ENCODE results near the gene ADI1. TPM values are rescaled to one million over a fixed set of nuclear protein-coding genes. Genes with fewer than 3 reads are reported as not detected.
A peak's percentile ranks its signal among the peaks of the same experiment; 100 is the strongest.
"Not testable (repeated sequence)": the region's sequence is repeated elsewhere in the genome, so short reads cannot be mapped to it uniquely, and the experiment has no call there.

The ADI1 gene
- total RNA-seq, 1 donor from 2014 or later, result 50.9 TPM

- DNase-seq, result peak; percentile 55
Measured at GRCh38 chr2:3492951-3493614, 26.2 kb downstream of the ADI1 start.

GRCh38 chr2:3492475-3492787 is 26.9 kb downstream of the ADI1 start:
- not testable (repeated sequence) for DNase-seq

DNA sequence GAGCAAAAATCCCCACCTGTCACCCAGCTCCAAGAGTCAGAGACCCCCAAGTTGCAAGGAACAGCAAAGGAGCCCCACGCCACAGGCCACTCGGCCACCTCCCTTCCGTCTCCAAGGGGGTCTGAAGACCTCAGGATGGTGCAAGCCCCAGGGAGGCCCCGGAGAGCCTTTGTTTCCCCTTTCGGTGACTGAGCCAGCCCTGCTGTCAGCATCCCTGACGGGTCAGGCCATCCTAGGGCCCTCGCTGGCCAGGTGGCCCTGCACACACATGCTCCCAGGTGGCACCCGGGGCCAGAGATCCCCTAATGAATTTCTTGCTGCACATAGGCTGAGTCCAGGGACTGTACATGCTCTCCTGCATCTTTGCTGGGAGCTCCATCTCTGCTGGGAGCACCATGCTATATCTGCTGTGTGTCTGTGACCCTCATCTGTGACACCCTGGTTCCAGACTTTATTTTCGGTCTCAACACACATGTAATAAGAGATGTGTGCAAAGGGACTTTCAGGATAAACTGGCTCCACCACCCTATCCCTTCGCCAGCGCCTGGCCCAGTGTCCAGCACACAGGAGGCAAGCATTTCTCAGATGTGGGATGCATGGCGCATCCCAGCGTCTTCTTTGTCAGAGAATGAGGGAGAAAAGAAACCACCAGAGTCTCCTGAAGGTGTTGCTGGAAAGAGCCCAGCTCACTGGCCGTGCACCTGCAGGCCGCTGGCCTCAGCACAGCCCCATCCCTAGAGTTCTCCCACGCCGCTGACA is 27.4 kb downstream of the ADI1 start:
- DNase-seq, result no peak

GRCh38 chr2:3491306-3491705 is 28.0 kb downstream of the ADI1 start:
- no peak for DNase-seq

DNA sequence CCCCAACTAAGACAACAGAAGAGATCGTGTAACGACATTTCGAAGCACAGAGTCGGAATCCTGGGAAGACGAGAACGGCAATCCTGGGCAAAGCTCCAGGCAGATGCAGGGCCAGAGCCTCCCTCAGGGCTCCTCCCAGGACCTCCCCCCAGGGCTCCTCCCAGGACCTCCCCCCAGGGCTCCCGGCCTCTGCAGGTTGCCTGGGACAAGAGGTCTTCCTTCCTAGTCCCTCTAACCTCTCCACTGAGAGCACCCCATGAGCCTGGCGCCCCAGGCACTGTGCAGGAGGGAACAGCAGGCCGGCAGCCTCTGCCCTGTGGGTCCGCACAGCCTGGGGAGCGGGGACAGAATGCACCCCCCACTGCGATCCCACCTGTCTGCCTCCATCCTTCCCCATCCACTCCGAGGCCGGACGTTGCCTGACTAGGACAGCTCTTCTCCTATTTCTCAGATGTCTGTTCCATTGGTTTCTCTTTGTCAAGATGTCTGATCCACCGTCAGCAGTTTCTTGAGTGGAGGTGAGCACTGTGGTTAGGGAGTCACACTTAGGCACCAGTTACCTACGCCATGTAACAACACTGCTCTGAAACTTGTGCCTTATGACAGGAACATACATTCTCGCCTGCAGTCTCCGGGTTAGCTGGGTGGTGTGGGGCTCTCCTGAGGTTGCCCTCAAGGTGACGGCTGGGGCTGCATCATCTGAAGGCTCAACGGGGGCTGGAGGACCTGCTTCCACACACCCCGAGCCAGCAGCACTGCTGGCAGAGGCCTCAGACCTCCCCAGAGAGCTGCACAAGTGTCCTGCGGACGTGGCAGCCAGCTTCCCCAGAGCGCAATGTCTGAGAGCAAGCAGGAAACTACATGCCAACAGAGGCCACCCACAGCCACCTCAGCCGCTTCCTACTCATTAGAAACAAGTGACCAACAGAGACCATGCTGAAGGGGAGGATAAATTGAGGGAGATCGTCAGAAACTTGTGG is 28.9 kb downstream of the ADI1 start:
- DNase-seq, result no peak

DNA sequence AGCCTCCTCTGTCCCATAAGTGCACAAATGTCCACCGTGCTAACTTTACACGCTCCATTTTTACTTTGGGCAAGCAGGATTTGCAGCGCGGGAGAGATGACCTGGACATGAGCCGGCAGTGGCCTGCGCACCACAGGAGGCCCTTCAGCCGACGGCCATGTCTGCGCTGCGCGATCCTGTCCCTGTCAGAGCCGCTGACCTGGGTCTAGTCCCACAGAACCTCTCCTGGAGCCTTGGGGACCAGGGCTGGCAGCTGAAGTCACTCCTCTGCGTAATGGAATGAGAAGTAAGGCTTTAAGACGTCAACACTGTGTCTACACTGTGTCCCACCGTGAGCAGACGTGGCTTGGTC is 29.6 kb downstream of the ADI1 start:
- no peak for DNase-seq

GRCh38 chr2:3488855-3489763 is 30.2 kb downstream of the ADI1 start:
- DNase-seq, result no peak

- no peak for DNase-seq
Measured at GRCh38 chr2:3488061-3488531, 31.2 kb downstream of the ADI1 start.

- DNase-seq, result no peak
Measured at GRCh38 chr2:3487432-3487831, 31.9 kb downstream of the ADI1 start.

DNA sequence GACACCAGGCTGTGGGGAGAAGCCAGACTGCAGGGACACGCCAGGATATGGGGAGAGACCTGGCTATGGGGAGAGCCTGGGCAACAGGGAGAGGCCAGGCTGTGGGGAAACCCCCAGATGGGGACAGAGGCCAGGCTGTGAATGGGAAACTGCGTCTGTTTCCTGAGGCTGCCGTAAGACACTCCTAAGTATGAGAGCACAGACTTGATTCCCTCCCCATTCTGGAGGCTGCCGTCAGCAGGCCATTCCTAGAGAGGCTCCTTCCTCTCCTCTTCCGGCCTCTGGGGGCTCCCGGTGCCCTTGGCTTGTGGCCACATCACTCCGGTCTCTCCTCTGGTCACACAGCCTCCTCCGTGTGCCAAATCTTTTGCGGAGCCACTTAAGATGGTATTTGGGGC is 32.3 kb downstream of the ADI1 start:
- no peak for DNase-seq

- DNase-seq, result no peak
Measured at GRCh38 chr2:3486047-3487027, 33.0 kb downstream of the ADI1 start.

- DNase-seq, result no peak
Measured at GRCh38 chr2:3485166-3485565, 34.2 kb downstream of the ADI1 start.

DNA sequence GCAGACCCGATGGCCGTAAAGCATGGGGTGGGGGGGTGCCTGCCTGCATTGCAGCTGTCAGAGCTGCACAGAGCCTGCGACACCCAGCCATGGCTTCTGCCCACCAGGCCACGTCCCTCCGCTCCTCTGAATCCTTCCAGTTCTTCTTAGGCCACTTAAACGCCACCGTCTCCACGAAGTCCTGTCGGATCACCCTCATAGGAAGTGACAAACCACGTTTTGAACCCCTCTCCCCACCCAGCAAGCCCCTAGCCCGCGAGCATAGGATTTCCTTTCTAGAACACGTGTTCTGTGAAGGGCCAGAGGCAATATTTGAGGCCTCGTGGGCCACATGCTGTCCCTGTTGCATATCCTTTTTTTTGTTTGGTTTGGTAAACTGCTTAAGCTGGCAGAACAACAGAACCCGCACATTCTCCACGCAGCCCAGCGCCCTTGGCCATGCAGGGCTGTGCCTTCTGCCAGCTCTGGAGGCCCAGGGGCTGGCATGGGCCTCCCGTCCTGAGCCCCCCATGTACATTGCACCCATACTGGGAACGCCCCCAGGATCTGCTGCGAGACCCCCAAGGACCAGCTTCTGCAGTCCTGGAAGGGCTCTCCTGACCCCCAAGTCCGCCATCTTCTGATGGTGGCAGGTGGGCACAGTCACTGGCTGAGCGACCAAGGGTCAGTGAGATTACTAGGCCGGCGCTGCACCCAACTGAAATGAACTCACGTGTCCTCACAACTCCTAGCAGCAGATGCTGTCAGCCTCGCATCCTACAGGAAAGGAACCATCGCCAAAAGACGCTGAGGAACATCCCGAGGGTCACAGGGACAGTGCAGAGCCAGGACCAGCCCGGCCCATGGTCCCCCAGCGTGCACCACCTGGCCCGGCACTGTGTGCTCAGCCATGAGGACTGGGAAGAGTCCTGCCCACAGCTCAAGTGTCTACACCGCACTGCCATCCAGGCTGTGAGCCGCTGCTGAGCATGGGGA is 35.1 kb downstream of the ADI1 start:
- DNase-seq, result no peak

- DNase-seq, result peak; percentile 41
Measured at GRCh38 chr2:3483227-3483985, 35.9 kb downstream of the ADI1 start.

- no peak for DNase-seq
Measured at GRCh38 chr2:3482363-3482821, 36.9 kb downstream of the ADI1 start.

DNA sequence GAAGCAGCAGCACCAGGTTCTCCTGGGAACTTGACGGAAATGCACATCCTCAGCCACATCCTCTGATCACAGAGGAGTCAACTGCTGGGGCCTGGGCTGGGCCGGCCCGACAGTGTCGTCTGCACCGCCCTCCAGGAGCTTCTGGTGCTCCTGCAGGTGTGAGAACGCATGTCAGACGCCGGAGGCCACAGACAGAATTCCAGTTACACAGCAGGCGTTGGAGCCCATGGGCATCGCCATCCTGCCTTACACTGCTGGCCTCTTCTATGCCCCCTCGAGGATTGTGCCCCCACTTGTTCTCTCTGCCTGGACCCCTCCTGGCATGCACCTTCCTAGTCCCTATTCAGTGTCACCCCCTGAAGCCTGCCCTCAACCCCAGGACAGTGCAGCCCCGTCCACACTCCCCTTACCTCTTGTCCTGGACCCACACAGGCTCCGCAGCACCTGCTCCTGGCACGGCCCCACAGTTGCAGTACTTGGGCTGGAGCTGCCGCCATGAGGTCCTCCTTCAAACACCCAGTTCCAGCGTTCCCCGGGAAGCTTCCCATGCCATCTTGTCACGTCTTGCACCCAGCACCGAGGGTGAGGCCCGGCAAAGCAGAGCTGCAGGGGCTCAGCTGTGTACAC is 37.5 kb downstream of the ADI1 start:
- DNase-seq, result no peak

- no peak for DNase-seq
Measured at GRCh38 chr2:3481011-3481400, 38.3 kb downstream of the ADI1 start.

DNA sequence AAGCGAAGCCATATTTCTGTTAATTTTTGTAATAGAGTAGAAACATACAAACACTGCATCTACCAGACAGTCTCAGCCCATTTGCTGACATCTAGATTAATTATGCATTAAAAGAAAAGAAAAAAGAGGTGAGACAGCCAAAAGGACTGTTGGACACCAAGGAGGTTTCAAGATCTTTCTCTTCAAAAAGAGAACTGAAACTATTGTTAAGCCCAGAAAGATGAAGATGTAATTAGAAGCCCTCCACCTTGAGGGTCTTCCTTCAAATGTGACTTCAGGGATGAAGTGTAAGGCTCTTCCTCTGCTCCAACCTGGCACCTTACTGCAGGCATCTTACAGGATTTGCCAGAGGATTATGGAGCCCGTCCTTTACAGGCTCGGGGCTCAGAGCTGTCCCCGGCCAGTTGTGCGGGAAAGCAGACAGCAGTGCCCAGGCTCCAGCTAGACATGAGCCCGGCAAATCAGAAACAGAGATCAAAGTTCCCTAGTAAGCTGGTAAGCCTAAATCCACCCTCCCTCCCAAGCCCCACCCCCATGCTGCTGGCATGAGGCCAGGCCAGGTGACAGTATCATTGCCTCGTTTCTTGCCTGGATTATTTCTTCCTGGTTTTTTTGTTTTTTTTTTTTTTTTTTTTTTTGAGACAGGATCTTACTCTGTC is 38.9 kb downstream of the ADI1 start:
- no peak for DNase-seq
